HEK293 (cell line): ENCODE data around the gene NDUFB10.

Source experiments
- CTCF ChIA-PET: fragments of 350-600 bp; formaldehyde crosslinking; extraction: SDS; loops from one replicate; lab custom pipeline; 2021; ENCODE audit warnings: antibody characterized with exemption; lab: Yijun Ruan, JAX
- POLR2A ChIA-PET: fragments of 300-600 bp; formaldehyde crosslinking; extraction: SDS; loops from one replicate; lab custom pipeline; 2020; ENCODE audit warnings: antibody characterized with exemption, inconsistent platforms; lab: Yijun Ruan, JAX
- H3K27ac ChIP-seq: fragments of 200-500 bp; sonication (Bioruptor generic); 2 replicates; pipeline ENCODE4 v1.5.1; 2014; ENCODE audit warnings: low read depth, low read length, control low read depth, inconsistent platforms; ENCODE audit errors: extremely low read depth
- H3K36me3 ChIP-seq, 2 experiments: fragments of 200-500 bp in 1 of 2; sonication (Bioruptor generic) in 1 of 2; 1 replicate in 1 of 2; 2 replicates in 1 of 2; pipeline ENCODE4 v1.5.1; 2014 to 2017; ENCODE audit warnings: inconsistent platforms in 2 of 2, low read length in 2 of 2; ENCODE audit not compliant: control insufficient read depth in 2 of 2, insufficient read depth in 1 of 2
- H3K4me1 ChIP-seq: fragments of 200-500 bp; sonication (Bioruptor generic); 2 replicates; pipeline ENCODE4 v1.5.1; 2014; ENCODE audit warnings: mild to moderate bottlenecking, low read length, inconsistent platforms; ENCODE audit not compliant: control insufficient read depth, insufficient read depth
- H3K4me3 ChIP-seq: 2 replicates; pipeline ENCODE4 v1.5.1; 2011; ENCODE audit warnings: low read depth, mild to moderate bottlenecking, control low read depth, low read length, moderate library complexity
- H3K9me3 ChIP-seq: fragments of 200-500 bp; sonication (Bioruptor generic); 2 replicates; pipeline ENCODE4 v1.5.1; 2014; ENCODE audit warnings: low read depth, low read length, inconsistent platforms; ENCODE audit not compliant: control insufficient read depth, insufficient read depth
- ZBTB17 ChIP-seq: fragments of 450-650 bp; formaldehyde crosslinking; IDR thresholded peaks from 2 replicates; pipeline ENCODE4 v1.5.1; 2016; ENCODE audit warnings: missing biosample characterization, missing genetic modification characterization
- ZFHX2 ChIP-seq: fragments of 450-650 bp; formaldehyde crosslinking; conservative IDR thresholded peaks from 2 replicates; pipeline ENCODE4 v1.5.1; 2016; ENCODE audit warnings: missing biosample characterization, missing genetic modification characterization
- ZNF10 ChIP-seq: fragments of 450-650 bp; formaldehyde crosslinking; IDR thresholded peaks from 2 replicates; pipeline ENCODE4 v1.5.1; 2017; ENCODE audit warnings: missing biosample characterization, missing genetic modification characterization
- ZNF138 ChIP-seq: fragments of 450-650 bp; formaldehyde crosslinking; IDR thresholded peaks from 2 replicates; pipeline ENCODE4 v1.5.1; 2016; ENCODE audit warnings: missing biosample characterization, missing genetic modification characterization, borderline replicate concordance
- ZNF211 ChIP-seq: fragments of 450-650 bp; formaldehyde crosslinking; IDR thresholded peaks from 2 replicates; pipeline ENCODE4 v1.5.1; 2016; ENCODE audit warnings: low read depth, missing biosample characterization, missing genetic modification characterization
- ZNF548 ChIP-seq: fragments of 450-650 bp; formaldehyde crosslinking; IDR thresholded peaks from 2 replicates; pipeline ENCODE4 v1.5.1; 2016; ENCODE audit warnings: missing biosample characterization, missing genetic modification characterization
- ZNF571 ChIP-seq: fragments of 450-650 bp; formaldehyde crosslinking; IDR thresholded peaks from 2 replicates; pipeline ENCODE4 v1.5.0; 2017; ENCODE audit warnings: missing biosample characterization, missing genetic modification characterization
- ZNF626 ChIP-seq: fragments of 450-650 bp; sonication (Bioruptor Pico); formaldehyde crosslinking; IDR thresholded peaks from 2 replicates; pipeline ENCODE4 v1.5.1; 2018; ENCODE audit warnings: missing biosample characterization, missing genetic modification characterization, inconsistent platforms
- ZNF792 ChIP-seq: fragments of 450-650 bp; formaldehyde crosslinking; IDR thresholded peaks from 2 replicates; pipeline ENCODE4 v1.5.1; 2016; ENCODE audit warnings: missing biosample characterization, missing genetic modification characterization
- ZNF837 ChIP-seq: fragments of 450-650 bp; formaldehyde crosslinking; IDR thresholded peaks from 2 replicates; pipeline ENCODE4 v1.5.1; 2016; ENCODE audit warnings: missing biosample characterization, missing genetic modification characterization
- ZXDB ChIP-seq: fragments of 450-650 bp; formaldehyde crosslinking; IDR thresholded peaks from 2 replicates; pipeline ENCODE4 v1.5.1; 2016; ENCODE audit warnings: missing biosample characterization, missing genetic modification characterization
- TF ChIP-seq, protein P1 (sequence below): fragments of 450-650 bp; IDR thresholded peaks from 2 replicates; pipeline ENCODE4 v1.5.1; 2018; ENCODE audit warnings: missing biosample characterization, missing genetic modification characterization
- TF ChIP-seq, protein P2 (sequence below): fragments of 450-650 bp; formaldehyde crosslinking; IDR thresholded peaks from 2 replicates; pipeline ENCODE4 v1.5.1; 2016; ENCODE audit warnings: missing biosample characterization, missing genetic modification characterization
- TF ChIP-seq, protein P3 (sequence below): fragments of 450-650 bp; formaldehyde crosslinking; IDR thresholded peaks from 2 replicates; pipeline ENCODE4 v1.5.0; 2017; ENCODE audit warnings: missing biosample characterization, missing genetic modification characterization, borderline replicate concordance
- TF ChIP-seq, protein P4 (sequence below): fragments of 450-650 bp; formaldehyde crosslinking; IDR thresholded peaks from 2 replicates; pipeline ENCODE4 v1.5.1; 2017; ENCODE audit warnings: missing biosample characterization, missing genetic modification characterization

NDUFB10 gene

DNA sequence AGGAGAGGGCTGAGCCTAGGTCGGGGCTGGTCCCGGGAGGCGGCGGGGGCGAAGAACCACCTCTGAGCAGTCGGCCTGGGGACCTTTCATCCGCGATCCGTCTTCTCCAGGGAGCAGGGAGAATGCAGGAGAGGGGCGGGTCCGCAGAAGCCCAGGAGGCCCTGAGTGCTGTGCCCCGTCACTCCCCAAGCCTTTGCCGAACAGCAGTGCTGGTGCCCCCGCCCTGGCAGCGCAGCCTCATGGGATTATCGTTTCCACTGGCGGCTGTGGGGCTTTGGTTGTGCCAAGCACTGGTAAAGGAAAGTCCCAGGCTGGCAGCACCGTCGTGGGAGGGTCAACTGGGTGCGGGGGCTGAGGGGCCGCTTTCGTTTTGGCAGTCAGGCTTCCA is 13.1 kb downstream of the NDUFB10 start (continued):
- TF ChIP-seq, protein P1, sequence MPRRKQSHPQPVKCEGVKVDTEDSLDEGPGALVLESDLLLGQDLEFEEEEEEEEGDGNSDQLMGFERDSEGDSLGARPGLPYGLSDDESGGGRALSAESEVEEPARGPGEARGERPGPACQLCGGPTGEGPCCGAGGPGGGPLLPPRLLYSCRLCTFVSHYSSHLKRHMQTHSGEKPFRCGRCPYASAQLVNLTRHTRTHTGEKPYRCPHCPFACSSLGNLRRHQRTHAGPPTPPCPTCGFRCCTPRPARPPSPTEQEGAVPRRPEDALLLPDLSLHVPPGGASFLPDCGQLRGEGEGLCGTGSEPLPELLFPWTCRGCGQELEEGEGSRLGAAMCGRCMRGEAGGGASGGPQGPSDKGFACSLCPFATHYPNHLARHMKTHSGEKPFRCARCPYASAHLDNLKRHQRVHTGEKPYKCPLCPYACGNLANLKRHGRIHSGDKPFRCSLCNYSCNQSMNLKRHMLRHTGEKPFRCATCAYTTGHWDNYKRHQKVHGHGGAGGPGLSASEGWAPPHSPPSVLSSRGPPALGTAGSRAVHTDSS (tag by site-specific recombination): no peak
- no peak for TF ChIP-seq ZXDB

DNA sequence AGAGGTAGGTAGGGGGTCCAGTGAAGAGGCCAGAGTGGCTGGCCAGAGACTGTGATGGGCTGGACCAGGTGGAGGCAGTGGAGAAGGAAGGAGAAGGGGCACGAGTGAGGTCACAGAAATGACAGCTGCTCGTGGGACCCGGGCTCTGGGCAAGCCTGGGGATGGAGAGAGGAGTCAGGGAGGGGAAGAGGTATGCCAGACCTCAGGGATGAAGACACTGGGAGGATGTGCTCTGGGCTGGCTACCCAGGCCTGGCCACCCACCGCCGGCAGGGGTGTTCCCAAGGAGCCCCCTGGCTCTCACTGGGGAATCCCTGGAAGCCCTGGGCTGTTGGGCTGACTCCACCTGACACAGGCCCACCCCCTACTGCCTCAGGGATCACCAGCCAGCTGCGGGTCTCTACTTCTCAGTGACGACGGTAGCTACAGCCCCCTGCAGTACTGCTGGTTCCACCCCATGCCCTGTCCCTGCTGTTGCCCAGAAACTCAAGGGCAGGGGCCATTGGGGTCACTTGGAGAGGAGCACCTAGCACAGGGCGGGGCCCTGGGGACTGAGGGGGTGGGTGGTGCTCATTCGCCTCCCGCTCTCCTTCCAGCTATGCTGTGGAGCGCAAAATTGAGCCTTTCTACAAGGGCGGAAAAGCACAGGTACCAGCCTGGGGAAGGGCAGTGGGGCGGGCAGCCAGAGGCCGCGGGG is 14.3 kb downstream of the NDUFB10 start:
- Histone ChIP-seq H3K9me3 (no peaks in the 10 kb centered on the region), H3K36me3 (peaks cover 0 to 47% of the 10 kb centered on the region in 2 experiments; a peak in 1 of 3 replicates), H3K27ac (no peak overlapping the region), H3K4me1 (no peaks in the 10 kb centered on the region), H3K4me3 (no peak overlapping the region)
- ChIA-PET POLR2A (interaction anchor here (1.0 to 10.1 kb wide), 2 partner anchors 8 to 12 kb away, joined by 3 to 76 read pairs; partner anchors contain the start of gene RPS2), CTCF (interaction anchor here (0.6 kb wide), 1 partner anchor 95 kb away, joined by 3 read pairs; no protein-coding TSS in a partner anchor)
- TF ChIP-seq, protein P2, sequence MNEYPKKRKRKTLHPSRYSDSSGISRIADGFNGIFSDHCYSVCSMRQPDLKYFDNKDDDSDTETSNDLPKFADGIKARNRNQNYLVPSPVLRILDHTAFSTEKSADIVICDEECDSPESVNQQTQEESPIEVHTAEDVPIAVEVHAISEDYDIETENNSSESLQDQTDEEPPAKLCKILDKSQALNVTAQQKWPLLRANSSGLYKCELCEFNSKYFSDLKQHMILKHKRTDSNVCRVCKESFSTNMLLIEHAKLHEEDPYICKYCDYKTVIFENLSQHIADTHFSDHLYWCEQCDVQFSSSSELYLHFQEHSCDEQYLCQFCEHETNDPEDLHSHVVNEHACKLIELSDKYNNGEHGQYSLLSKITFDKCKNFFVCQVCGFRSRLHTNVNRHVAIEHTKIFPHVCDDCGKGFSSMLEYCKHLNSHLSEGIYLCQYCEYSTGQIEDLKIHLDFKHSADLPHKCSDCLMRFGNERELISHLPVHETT (tag by site-specific recombination): no peak
- peak; percentile 20; the same call in 1 of the 2 replicates for TF ChIP-seq ZBTB17 (tag by site-specific recombination)

DNA sequence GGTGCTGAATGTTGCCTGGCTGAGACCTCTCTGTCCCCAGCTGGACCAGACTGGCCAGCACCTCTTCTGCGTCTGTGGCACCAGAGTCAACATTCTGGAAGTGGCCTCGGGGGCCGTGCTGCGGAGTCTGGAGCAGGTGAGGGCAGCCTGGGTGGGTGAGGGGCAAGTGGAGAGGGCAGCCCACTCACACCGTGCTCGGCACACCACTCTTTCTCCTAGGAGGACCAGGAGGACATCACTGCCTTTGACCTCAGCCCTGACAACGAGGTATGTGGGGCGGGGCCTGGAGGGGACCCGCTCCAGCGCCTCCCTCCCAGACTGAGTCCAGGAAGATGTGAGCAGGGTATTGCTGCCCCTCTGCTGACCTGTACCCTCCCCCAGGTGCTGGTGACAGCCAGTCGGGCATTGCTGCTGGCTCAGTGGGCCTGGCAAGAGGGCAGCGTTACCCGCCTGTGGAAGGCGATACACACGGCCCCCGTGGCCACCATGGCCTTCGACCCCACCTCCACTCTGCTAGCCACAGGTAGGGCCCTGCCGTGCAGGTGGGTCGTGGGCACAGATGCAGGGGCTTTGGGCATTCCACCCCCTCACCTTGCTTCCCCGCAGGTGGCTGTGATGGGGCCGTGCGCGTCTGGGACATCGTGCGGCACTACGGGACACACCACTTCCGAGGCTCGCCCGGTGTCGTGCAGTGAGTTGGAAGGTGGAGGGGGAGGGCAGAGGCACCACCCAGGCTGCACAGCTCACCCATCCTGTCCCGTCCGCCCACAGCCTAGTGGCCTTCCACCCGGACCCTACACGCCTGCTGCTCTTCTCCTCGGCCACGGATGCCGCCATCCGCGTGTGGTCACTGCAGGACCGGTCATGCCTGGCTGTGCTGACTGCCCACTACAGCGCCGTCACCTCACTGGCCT is 15.1 kb downstream of the NDUFB10 start:
- Histone ChIP-seq H3K4me1 (no peaks in the 10 kb centered on the region), H3K4me3 (no peak overlapping the region), H3K9me3 (no peaks in the 10 kb centered on the region), H3K27ac (no peak overlapping the region), H3K36me3 (peaks cover 0 to 54% of the 10 kb centered on the region in 2 experiments; a peak in 1 of 3 replicates)
- CTCF ChIA-PET: interaction anchor here (0.6 kb wide), 1 partner anchor 96 kb away, joined by 3 read pairs; no protein-coding TSS in a partner anchor
- TF ChIP-seq ZNF626 (tag by site-specific recombination) (no peak), ZNF837 (tag by site-specific recombination) (no peak), ZNF211 (tag by site-specific recombination) (no peak), ZNF138 (tag by site-specific recombination) (no peak), ZNF792 (tag by site-specific recombination) (no peak), ZNF571 (tag by site-specific recombination) (no peak), ZFHX2 (tag by site-specific recombination) (no peak), ZNF10 (tag by site-specific recombination) (no peak), ZNF548 (tag by site-specific recombination) (no peak)
- TF ChIP-seq, protein P3, sequence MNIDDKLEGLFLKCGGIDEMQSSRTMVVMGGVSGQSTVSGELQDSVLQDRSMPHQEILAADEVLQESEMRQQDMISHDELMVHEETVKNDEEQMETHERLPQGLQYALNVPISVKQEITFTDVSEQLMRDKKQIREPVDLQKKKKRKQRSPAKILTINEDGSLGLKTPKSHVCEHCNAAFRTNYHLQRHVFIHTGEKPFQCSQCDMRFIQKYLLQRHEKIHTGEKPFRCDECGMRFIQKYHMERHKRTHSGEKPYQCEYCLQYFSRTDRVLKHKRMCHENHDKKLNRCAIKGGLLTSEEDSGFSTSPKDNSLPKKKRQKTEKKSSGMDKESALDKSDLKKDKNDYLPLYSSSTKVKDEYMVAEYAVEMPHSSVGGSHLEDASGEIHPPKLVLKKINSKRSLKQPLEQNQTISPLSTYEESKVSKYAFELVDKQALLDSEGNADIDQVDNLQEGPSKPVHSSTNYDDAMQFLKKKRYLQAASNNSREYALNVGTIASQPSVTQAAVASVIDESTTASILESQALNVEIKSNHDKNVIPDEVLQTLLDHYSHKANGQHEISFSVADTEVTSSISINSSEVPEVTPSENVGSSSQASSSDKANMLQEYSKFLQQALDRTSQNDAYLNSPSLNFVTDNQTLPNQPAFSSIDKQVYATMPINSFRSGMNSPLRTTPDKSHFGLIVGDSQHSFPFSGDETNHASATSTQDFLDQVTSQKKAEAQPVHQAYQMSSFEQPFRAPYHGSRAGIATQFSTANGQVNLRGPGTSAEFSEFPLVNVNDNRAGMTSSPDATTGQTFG: no peak
- TF ChIP-seq, protein P4, sequence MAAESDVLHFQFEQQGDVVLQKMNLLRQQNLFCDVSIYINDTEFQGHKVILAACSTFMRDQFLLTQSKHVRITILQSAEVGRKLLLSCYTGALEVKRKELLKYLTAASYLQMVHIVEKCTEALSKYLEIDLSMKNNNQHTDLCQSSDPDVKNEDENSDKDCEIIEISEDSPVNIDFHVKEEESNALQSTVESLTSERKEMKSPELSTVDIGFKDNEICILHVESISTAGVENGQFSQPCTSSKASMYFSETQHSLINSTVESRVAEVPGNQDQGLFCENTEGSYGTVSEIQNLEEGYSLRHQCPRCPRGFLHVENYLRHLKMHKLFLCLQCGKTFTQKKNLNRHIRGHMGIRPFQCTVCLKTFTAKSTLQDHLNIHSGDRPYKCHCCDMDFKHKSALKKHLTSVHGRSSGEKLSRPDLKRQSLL (tag by site-specific recombination): no peak
- POLR2A ChIA-PET: interaction anchor here (10.1 kb wide), 1 partner anchor 9 kb away, joined by 76 read pairs; the partner anchor contains the start of gene RPS2
